Measurements from ENCODE around the gene REST.

DNA sequence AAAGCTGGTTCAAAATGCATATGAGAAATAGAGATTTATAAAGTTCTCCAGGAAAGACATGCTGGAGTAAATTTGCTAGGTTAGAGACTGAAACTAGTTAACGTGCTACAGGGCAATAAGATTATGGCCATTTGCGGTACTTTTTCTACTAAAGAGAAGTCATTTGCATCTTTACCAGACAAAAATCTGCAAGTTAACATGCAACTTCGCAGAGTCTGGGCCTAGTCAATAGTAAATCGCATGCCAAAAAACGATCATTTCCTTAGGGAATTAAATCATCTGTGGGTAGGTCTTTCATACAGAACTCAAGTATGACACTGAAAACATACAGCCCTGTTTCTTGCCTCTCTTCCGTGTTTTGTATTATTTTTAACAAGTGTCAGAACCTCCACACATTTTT lies 32.8 kb upstream of the REST start:
- no peak for TF ChIP-seq POLR2A (IDR thresholded peaks at IDR 0.05; ENCODE audit: low read depth, low read length)
- TF ChIP-seq POLR2AphosphoS5 (IDR thresholded peaks at IDR 0.05; ENCODE audit: low read depth, low read length): no peak
- TF ChIP-seq TAF1 (IDR thresholded peaks at IDR 0.05; ENCODE audit: borderline replicate concordance, low read depth, low read length): no peak
